GM19239 (cell line): ENCODE results near the gene CMIP.
A peak's percentile ranks its signal among the peaks of the same experiment; 100 is the strongest.

Experiments used
- DNase-seq: peaks from one replicate; pipeline ENCODE4 v3.0.0; 2011; ENCODE audit warnings: low spot score; ENCODE audit not compliant: insufficient read length
- FAIRE-seq: peaks from 2 replicates; lab custom pipeline; 2011; peaks lifted over from hg19 to GRCh38; lab: Jason Lieb, UNC

The CMIP gene

GRCh38 chr16:81716478-81717225 lies 272.0 kb downstream of the CMIP start:
- DNase-seq: no peak

GRCh38 chr16:81717662-81718189 lies 273.1 kb downstream of the CMIP start:
- FAIRE-seq: peak; percentile 73
- DNase-seq: no peak

More at GRCh38 chr16:81716478-81717225, 272.0 kb downstream of the CMIP start:
- FAIRE-seq: peak; percentile 88

- FAIRE-seq (no peak), DNase-seq (no peak)
These were observed 274.0 kb downstream of the CMIP start for GRCh38 chr16:81718637-81719036.

GRCh38 chr16:81719993-81720392 lies 275.4 kb downstream of the CMIP start:
- no peak for DNase-seq
- FAIRE-seq: no peak

- DNase-seq (no peak), FAIRE-seq (no peak)
These were observed 276.6 kb downstream of the CMIP start for GRCh38 chr16:81720973-81721906.

GRCh38 chr16:81723098-81723723 lies 278.6 kb downstream of the CMIP start:
- no peak for DNase-seq
- peak; percentile 95 for FAIRE-seq

GRCh38 chr16:81728435-81728834 lies 283.8 kb downstream of the CMIP start:
- FAIRE-seq (no peak), DNase-seq (no peak)

- no peak for FAIRE-seq
- DNase-seq: no peak
These were observed 284.8 kb downstream of the CMIP start for GRCh38 chr16:81729451-81729850.

GRCh38 chr16:81730090-81731051 lies 285.8 kb downstream of the CMIP start:
- peak; percentile 82 for FAIRE-seq
- no peak for DNase-seq

GRCh38 chr16:81731649-81732048 lies 287.0 kb downstream of the CMIP start:
- DNase-seq (no peak), FAIRE-seq (no peak)

GRCh38 chr16:81732699-81733098 lies 288.1 kb downstream of the CMIP start:
- no peak for DNase-seq
- FAIRE-seq: no peak

GRCh38 chr16:81733295-81733694 lies 288.7 kb downstream of the CMIP start:
- no peak for FAIRE-seq
- no peak for DNase-seq

GRCh38 chr16:81734632-81735434 lies 290.2 kb downstream of the CMIP start:
- FAIRE-seq (no peak), DNase-seq (no peak)

- FAIRE-seq (peak; percentile 96), DNase-seq (peak; percentile 76)
These were observed 293.4 kb downstream of the CMIP start for GRCh38 chr16:81737885-81738536.

- FAIRE-seq: peak; percentile 48
These were observed 294.3 kb downstream of the CMIP start for GRCh38 chr16:81738783-81739496.

GRCh38 chr16:81739503-81739902 lies 294.9 kb downstream of the CMIP start:
- DNase-seq (no peak), FAIRE-seq (peak; percentile 42)

More at GRCh38 chr16:81738783-81739496, 294.3 kb downstream of the CMIP start:
- DNase-seq: no peak

- DNase-seq (peak; percentile 52), FAIRE-seq (peak; percentile 93)
These were observed 295.6 kb downstream of the CMIP start for GRCh38 chr16:81740169-81740568.
